Tibial nerve (tissue), 4 donors: ENCODE results near the gene TBC1D4. TPM values are rescaled to one million over a fixed set of nuclear protein-coding genes. Genes with fewer than 3 reads are reported as not detected.
A peak's percentile ranks its signal among the peaks of the same experiment; 100 is the strongest.

Source experiments
- DNase-seq, 2 donors: peaks; one replicate each; pipeline ENCODE4 v3.0.0-alpha.2; 2019; ENCODE audit warnings: low spot score in 2 of 2
- H3K27ac ChIP-seq, 4 donors: fragments of 200-600 bp; sonication (generic) in 3 of 4; one replicate each; pipeline ENCODE4 v1.5.1; 2017 to 2019; ENCODE audit warnings: mild to moderate bottlenecking in 1 of 4
- H3K27me3 ChIP-seq, 2 donors: fragments of 200-600 bp; sonication (generic) in 1 of 2; one replicate each; pipeline versions ENCODE4 v1.5.1 to v1.6.0; 2017 to 2019
- H3K36me3 ChIP-seq, 3 donors: fragments of 200-600 bp; sonication (generic); one replicate each; pipeline ENCODE4 v1.5.1; 2018 to 2019
- H3K4me1 ChIP-seq, 4 donors: fragments of 200-600 bp; sonication (generic) in 3 of 4; one replicate each; pipeline ENCODE4 v1.5.1; 2017 to 2019
- H3K4me3 ChIP-seq, 4 donors: fragments of 200-600 bp; sonication (generic) in 3 of 4; one replicate each; pipeline ENCODE4 v1.5.1; 2017 to 2019; ENCODE audit warnings: mild to moderate bottlenecking in 1 of 4, moderate library complexity in 1 of 4
- H3K9me3 ChIP-seq, 4 donors: fragments of 200-600 bp; sonication (generic) in 3 of 4; one replicate each; pipeline ENCODE4 v1.5.1; 2017 to 2019
- EP300 ChIP-seq, 2 donors: sonication (generic); formaldehyde crosslinking; IDR thresholded peaks; one replicate each; pipeline ENCODE4 v1.6.1; 2017; ENCODE audit warnings: antibody characterized with exemption in 2 of 2, mild to moderate bottlenecking in 1 of 2
- POLR2A ChIP-seq, 2 donors: fragments of 450-650 bp; IDR thresholded peaks; one replicate each; pipeline ENCODE4 v1.6.1; 2017; ENCODE audit warnings: antibody characterized with exemption in 2 of 2, mild to moderate bottlenecking in 2 of 2, moderate library complexity in 2 of 2
- WGBS, 2 donors: methylation state at CpG; one replicate each; pipeline ENCODE4 v1.1.5; 2018; 5-methylcytosine and 5-hydroxymethylcytosine counted together
- total RNA-seq, 4 donors: library from RNA; depleted of rRNA; stranded (reverse); fragments of >200 nt; gene quantifications; one replicate each; pipeline ENCODE4 v1.1.0, GENCODE V29; 2016
- TF ChIP-seq, protein P1 (sequence below), 5 experiments: fragments of 200-600 bp in 3 of 5; fragments of 450-650 bp in 2 of 5; sonication (generic) in 3 of 5; IDR thresholded peaks; one replicate each; pipeline ENCODE4 v1.5.1; 2016 to 2019; ENCODE audit warnings: antibody characterized with exemption in 5 of 5, mild to moderate bottlenecking in 3 of 5, moderate library complexity in 2 of 5

TBC1D4 gene
- total RNA-seq, 4 donors from 2014 or later = 17.7 to 45.4 (median 33.4) TPM

DNA sequence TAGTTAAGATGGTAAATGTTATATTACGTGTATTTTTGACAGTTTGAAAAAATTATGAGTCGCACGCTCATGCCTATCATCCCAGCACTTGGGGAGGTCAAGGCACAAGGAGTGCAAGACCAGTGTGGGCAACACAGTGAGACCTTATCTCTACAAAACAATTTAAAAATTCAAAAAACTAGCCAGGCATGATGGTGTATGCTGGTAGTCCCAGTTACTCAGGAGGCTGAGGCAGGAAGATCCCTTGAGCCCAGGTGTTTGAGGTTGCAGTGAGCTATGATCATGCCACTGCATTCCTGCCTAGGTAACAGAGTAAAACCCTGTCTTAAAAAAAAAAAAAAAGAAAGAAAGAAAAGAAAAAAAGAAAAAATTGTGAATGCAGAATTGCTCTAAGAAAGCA, 58.0 kb downstream of the TBC1D4 start:
- Histone ChIP-seq H3K4me3 (no peak overlapping the region), H3K9me3 (no peaks in the 10 kb centered on the region), H3K27me3 (no peaks in the 10 kb centered on the region), H3K36me3 (no peaks in the 10 kb centered on the region), H3K27ac (no peak overlapping the region), H3K4me1 (peaks cover 0 to 33% (median 2%) of the 10 kb centered on the region in 4 donors)
- DNase-seq = no peak
- 89 to 92% methylated on average over 3 of the region's 3 CpGs for WGBS, 2 donors
- TF ChIP-seq EP300 (IDR thresholded peaks at IDR 0.05) = no peak
- TF ChIP-seq POLR2A (IDR thresholded peaks at IDR 0.05) = no peak
- TF ChIP-seq, protein P1, sequence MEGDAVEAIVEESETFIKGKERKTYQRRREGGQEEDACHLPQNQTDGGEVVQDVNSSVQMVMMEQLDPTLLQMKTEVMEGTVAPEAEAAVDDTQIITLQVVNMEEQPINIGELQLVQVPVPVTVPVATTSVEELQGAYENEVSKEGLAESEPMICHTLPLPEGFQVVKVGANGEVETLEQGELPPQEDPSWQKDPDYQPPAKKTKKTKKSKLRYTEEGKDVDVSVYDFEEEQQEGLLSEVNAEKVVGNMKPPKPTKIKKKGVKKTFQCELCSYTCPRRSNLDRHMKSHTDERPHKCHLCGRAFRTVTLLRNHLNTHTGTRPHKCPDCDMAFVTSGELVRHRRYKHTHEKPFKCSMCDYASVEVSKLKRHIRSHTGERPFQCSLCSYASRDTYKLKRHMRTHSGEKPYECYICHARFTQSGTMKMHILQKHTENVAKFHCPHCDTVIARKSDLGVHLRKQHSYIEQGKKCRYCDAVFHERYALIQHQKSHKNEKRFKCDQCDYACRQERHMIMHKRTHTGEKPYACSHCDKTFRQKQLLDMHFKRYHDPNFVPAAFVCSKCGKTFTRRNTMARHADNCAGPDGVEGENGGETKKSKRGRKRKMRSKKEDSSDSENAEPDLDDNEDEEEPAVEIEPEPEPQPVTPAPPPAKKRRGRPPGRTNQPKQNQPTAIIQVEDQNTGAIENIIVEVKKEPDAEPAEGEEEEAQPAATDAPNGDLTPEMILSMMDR (IDR thresholded peaks at IDR 0.05) = no peak

DNA sequence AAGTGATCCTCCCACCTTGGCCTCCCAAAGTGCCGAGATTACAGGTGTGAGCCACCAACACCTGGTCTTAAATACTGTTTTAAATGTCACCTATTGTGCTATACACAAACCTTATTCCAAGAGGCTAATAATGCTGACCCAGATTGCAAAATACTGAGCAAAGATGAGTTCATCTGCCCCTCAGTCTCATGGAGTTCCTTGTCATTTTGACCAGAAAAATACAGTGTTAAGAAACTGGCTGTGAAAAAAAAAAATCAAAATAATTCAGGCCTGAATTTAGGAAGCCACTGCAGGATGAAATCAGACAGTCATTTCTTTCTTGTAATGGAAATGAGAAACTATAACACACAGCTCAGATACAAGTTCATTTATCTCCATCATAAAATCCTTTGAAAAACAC, 59.9 kb downstream of the TBC1D4 start:
- peak in 1 of 2 donors; percentile 38 for TF ChIP-seq EP300 (IDR thresholded peaks at IDR 0.05)
- TF ChIP-seq POLR2A (IDR thresholded peaks at IDR 0.05) = no peak
- no peaks in the 10 kb centered on the region for H3K9me3 ChIP-seq
- DNase-seq = no peak
- peak overlapping the region in 1 of 4 donors; percentile 61 for H3K27ac ChIP-seq
- no peaks in the 10 kb centered on the region for H3K36me3 ChIP-seq
- 90 to 96% methylated on average over 1 of the region's 1 CpG for WGBS, 2 donors
- H3K27me3 ChIP-seq = no peaks in the 10 kb centered on the region
- no peak overlapping the region for H3K4me3 ChIP-seq
- peaks cover 0 to 51% (median 9%) of the 10 kb centered on the region in 4 donors for H3K4me1 ChIP-seq

DNA sequence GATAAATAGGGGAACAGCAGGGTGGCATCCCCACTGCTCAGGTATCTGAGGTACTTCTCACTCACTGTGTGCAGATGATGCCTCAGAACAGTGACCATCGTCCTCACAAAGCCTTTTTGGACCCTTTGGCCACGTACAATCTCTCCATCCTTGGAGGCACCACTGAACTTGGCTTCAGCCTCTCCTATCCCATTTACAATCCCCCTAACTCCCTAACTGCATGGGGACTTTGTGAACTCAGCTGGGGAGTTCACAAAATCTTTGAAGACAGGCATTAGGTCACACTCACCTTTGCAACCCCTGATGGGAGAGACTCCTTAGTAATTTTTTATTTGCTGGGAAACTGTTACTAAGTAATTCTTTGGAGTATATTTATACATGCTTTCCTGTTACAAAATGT, 60.8 kb downstream of the TBC1D4 start:
- H3K9me3 ChIP-seq = no peaks in the 10 kb centered on the region
- H3K27ac ChIP-seq = peak overlapping the region in 1 of 4 donors; percentile 61
- 95 to 96% methylated on average over 2 of the region's 2 CpGs for WGBS, 2 donors
- H3K4me1 ChIP-seq = peaks cover 0 to 60% (median 15%) of the 10 kb centered on the region in 4 donors
- TF ChIP-seq EP300 (IDR thresholded peaks at IDR 0.05) (peak in 1 of 2 donors; percentile 9), POLR2A (IDR thresholded peaks at IDR 0.05) (no peak)
- TF ChIP-seq, protein P1 (IDR thresholded peaks at IDR 0.05) = no peak
- no peak for DNase-seq
- no peaks in the 10 kb centered on the region for H3K27me3 ChIP-seq
- no peak overlapping the region for H3K4me3 ChIP-seq
- H3K36me3 ChIP-seq = no peaks in the 10 kb centered on the region

DNA sequence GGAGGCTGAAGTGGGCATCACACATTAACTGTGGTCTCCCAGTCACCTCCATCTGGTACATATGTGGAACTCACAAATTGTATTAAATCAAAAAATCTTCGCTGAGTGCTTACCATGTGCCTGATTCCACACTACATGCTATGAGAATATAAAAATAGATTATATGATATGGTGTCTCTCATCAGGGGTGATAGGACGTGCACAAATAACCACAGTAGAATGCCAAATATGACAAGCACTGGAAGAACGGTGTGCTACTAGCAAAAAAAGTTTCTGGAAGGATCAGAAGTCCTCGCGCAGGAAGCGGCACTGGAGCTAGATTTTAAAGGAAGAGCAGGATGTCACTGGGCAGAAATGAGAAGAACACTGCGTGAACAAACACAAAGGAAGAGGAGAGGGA, 62.3 kb downstream of the TBC1D4 start:
- H3K4me3 ChIP-seq = no peak overlapping the region
- H3K27ac ChIP-seq = no peak overlapping the region
- no peaks in the 10 kb centered on the region for H3K27me3 ChIP-seq
- no peaks in the 10 kb centered on the region for H3K36me3 ChIP-seq
- H3K4me1 ChIP-seq = peaks cover 0 to 75% (median 19%) of the 10 kb centered on the region in 4 donors
- 94 to 95% methylated on average over 7 of the region's 7 CpGs for WGBS, 2 donors
- no peaks in the 10 kb centered on the region for H3K9me3 ChIP-seq
- no peak for DNase-seq
- TF ChIP-seq EP300 (IDR thresholded peaks at IDR 0.05) (no peak), POLR2A (IDR thresholded peaks at IDR 0.05) (no peak)
- TF ChIP-seq, protein P1 (IDR thresholded peaks at IDR 0.05) = no peak

DNA sequence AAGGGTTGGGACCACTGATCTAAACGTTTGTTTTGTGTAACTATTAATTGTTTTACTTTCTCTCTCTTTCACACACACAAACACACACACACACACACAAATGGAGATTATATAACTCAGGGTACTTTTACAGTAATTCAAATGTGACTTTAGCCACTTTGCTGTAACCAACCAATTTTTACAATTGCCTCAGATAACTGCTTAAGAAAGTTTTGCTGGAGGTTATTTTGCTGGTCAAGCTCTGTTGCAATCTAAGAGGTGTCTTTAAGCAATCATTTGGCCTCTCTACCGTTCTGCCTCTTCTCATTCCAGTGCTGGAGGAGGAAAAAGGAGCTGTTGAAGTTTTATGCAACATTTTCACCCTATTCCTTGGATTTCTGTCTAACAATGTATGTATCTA, 63.0 kb downstream of the TBC1D4 start:
- 53 to 59% methylated on average over 2 of the region's 2 CpGs for WGBS, 2 donors
- Histone ChIP-seq H3K4me1 (peaks cover 0 to 79% (median 19%) of the 10 kb centered on the region in 4 donors), H3K27ac (no peak overlapping the region), H3K4me3 (no peak overlapping the region), H3K27me3 (no peaks in the 10 kb centered on the region), H3K36me3 (no peaks in the 10 kb centered on the region), H3K9me3 (no peaks in the 10 kb centered on the region)
- TF ChIP-seq POLR2A (IDR thresholded peaks at IDR 0.05) (no peak), EP300 (IDR thresholded peaks at IDR 0.05) (peak in 1 of 2 donors; percentile 73)
- DNase-seq = no peak

DNA sequence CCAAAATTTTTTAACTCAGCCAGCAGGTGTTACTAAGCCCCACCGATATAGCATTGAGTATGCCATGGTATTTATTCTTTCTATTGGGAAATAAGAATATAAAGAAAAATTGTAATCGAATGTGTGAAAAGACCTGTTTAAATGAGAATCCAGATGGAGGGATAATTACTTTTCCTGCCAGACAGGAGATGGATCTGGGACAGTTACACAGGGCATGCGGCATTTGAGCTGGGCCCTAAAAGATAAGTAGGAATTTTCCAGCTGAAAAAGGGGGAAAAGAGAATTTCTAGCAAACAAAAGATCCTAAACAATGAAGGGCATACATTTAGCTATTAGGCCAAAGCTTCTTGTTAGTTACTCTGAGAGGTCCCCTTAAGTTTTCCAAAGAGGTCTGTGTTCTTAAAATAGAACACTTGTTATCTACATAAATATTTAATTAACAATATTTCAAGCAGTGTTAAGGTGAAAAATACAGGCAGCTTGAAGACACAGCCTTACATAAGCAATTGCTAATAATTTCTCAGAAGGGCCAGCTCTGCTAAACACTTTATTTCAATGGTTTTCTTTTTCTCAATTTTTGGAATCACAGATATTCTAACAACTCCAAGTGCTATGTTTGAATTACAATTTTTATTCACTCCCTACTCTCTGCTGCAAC, 63.7 kb downstream of the TBC1D4 start:
- Histone ChIP-seq H3K27ac (no peak overlapping the region), H3K4me1 (peaks cover 0 to 79% (median 19%) of the 10 kb centered on the region in 4 donors), H3K36me3 (no peaks in the 10 kb centered on the region), H3K4me3 (no peak overlapping the region), H3K27me3 (no peaks in the 10 kb centered on the region), H3K9me3 (no peaks in the 10 kb centered on the region)
- WGBS, 2 donors = 71 to 87% methylated on average over 3 of the region's 3 CpGs
- no peak for TF ChIP-seq POLR2A (IDR thresholded peaks at IDR 0.05)
- no peak for TF ChIP-seq EP300 (IDR thresholded peaks at IDR 0.05)
- TF ChIP-seq, protein P1 (IDR thresholded peaks at IDR 0.05) = no peak
- DNase-seq = no peak
